HL-60 (cell line): Measurements from ENCODE around the gene A2ML1.

Experiments
- DNase-seq, 2 experiments: peaks; one replicate each; pipeline ENCODE4 v3.0.0-alpha.2; 2010 to 2020; ENCODE audit warnings: low read depth in 1 of 2, low spot score in 1 of 2
- H3K27ac ChIP-seq: fragments of 250-450 bp; sonication (Bioruptor Pico); replicated peaks from 2 replicates; pipeline ENCODE4 v1.5.1; 2020; ENCODE audit warnings: mild to moderate bottlenecking, moderate library complexity
- H3K27me3 ChIP-seq: fragments of 250-450 bp; sonication (Bioruptor Pico); 2 replicates; pipeline ENCODE4 v1.5.1; 2021; ENCODE audit warnings: mild to moderate bottlenecking, moderate library complexity; ENCODE audit not compliant: insufficient read depth, poor library complexity, severe bottlenecking
- H3K4me3 ChIP-seq: replicated peaks from 2 replicates; pipeline ENCODE4 v1.5.1; 2011; ENCODE audit warnings: mild to moderate bottlenecking, control low read depth, low read length; ENCODE audit not compliant: insufficient read depth
- CTCF ChIP-seq: IDR thresholded peaks from one replicate; pipeline ENCODE4 v1.5.1; 2011; ENCODE audit warnings: low read length, control low read depth, inconsistent platforms; ENCODE audit not compliant: insufficient read depth
- GABPA ChIP-seq: IDR thresholded peaks from 2 replicates; pipeline ENCODE4 v1.6.1; 2012; ENCODE audit warnings: low read depth
- POLR2AphosphoS5 ChIP-seq: IDR thresholded peaks from 2 replicates; pipeline ENCODE4 v1.6.1; 2012; ENCODE audit warnings: low read depth
- REST ChIP-seq: IDR thresholded peaks from 2 replicates; pipeline ENCODE4 v1.6.1; 2012; ENCODE audit warnings: low read depth; ENCODE audit not compliant: insufficient replicate concordance
- SPI1 ChIP-seq: IDR thresholded peaks from 2 replicates; pipeline ENCODE4 v1.6.1; 2012; ENCODE audit warnings: low read depth, mild to moderate bottlenecking, borderline replicate concordance

The A2ML1 gene

DNA sequence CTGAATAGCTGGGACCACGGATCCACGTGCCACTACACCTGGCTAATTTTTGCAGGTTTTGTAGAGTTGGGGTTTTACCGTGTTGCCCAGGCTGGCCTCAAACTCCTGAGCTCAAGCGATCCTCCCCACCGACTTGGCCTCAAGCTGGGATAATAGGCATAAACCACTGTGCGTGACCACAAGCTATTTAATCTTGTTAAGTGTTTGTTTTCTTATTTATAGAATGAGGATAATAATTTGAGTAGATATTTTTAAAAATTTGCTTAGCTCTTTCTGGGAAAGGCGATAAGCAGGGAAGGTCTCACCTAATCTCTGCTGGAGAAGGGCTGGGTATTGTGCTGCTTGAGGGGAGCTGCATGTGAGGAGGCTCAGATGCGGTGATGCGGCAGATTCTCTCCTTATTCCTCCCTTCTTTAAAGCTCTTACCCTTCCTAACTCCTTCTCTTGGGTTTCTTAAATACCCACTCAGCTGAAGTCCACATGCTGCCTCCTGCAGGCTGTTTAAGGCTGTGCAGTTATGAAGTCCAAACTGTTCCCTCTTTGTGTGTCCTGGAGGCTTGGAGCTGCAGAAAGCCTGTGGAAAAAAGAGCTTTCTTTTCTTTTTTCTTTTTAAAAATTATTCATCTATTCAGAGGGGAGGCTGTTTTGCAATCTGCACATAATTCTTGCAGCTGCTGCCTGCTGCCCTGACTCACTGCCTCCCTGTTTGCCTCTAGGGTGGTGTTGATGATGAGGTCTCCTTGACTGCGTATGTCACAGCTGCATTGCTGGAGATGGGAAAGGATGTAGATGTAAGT lies 37.9 kb downstream of the A2ML1 start:
- TF ChIP-seq SPI1 (no peak), CTCF (peak; percentile 48)
- DNase-seq: peak; percentile 8 to 23

GRCh38 chr12:8866429-8866828 lies 44.0 kb downstream of the A2ML1 start:
- no peak overlapping the region for H3K27ac ChIP-seq
- TF ChIP-seq CTCF: no peak
- no peak for TF ChIP-seq POLR2AphosphoS5
- no peaks in the 10 kb centered on the region for H3K27me3 ChIP-seq
- no peak for DNase-seq
- H3K4me3 ChIP-seq: no peak overlapping the region

More for the DNA sequence above, 37.9 kb downstream of the A2ML1 start:
- Histone ChIP-seq H3K4me3 (no peak overlapping the region), H3K27me3 (no peaks in the 10 kb centered on the region), H3K27ac (no peak overlapping the region)

- H3K27ac ChIP-seq: no peak overlapping the region
- TF ChIP-seq POLR2AphosphoS5 (no peak), CTCF (no peak), GABPA (no peak), REST (no peak), SPI1 (no peak)
- no peaks in the 10 kb centered on the region for H3K27me3 ChIP-seq
- no peak for DNase-seq
- H3K4me3 ChIP-seq: no peak overlapping the region
These were observed 44.6 kb downstream of the A2ML1 start for GRCh38 chr12:8867009-8867408.

GRCh38 chr12:8867786-8868185 lies 45.4 kb downstream of the A2ML1 start:
- Histone ChIP-seq H3K27me3 (no peaks in the 10 kb centered on the region), H3K4me3 (no peak overlapping the region), H3K27ac (no peak overlapping the region)
- no peak for DNase-seq
- TF ChIP-seq GABPA (no peak), POLR2AphosphoS5 (no peak), REST (no peak), CTCF (no peak), SPI1 (no peak)
